PC-9 (cell line): ENCODE measurements around the gene PLIN1.

Experiments
- EZH2 ChIP-seq: fragments of 200-600 bp; sonication (generic); IDR thresholded peaks from 2 replicates; pipeline ENCODE4 v1.8.0; 2017; ENCODE audit warnings: antibody characterized with exemption, low read depth
- TF ChIP-seq, protein P1 (sequence below): fragments of 200-600 bp; sonication (generic); conservative IDR thresholded peaks from 2 replicates; pipeline ENCODE4 v1.6.1; 2017; ENCODE audit warnings: mixed run types, antibody characterized with exemption, mild to moderate bottlenecking, moderate library complexity

DNA sequence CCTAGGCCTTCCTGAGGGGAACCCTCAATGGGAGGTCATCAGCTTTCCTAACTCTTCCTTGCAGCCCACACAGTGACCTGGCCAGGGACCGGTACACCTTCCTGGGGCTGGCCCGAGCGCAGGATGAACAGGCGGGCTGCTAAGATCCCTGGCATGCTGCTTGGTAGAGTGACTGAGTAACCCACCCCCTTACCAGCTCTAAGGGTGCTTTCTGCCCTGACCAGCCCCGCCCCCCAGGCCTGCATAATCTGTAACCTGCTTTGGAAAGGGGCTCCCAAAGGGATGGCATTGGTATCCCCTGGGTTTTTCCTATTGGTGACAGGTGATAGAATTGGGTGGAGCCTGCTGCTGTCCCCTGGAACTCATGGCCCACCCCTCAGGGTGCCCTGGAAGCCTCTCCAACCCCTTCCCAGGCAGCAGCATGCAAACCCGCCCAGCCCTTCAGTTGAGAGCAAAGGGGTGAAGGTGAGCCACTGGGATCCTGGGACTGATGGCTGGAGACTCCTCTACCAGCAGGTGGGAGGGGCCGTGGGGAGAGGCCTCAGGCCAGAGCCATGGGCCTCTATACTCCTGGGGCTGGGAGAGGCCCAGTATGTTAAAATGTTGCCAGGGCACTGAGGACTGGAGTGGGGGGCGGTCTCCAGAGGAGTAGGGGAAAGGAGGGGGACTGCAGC, 12.8 kb downstream of the PLIN1 start:
- TF ChIP-seq, protein P1, sequence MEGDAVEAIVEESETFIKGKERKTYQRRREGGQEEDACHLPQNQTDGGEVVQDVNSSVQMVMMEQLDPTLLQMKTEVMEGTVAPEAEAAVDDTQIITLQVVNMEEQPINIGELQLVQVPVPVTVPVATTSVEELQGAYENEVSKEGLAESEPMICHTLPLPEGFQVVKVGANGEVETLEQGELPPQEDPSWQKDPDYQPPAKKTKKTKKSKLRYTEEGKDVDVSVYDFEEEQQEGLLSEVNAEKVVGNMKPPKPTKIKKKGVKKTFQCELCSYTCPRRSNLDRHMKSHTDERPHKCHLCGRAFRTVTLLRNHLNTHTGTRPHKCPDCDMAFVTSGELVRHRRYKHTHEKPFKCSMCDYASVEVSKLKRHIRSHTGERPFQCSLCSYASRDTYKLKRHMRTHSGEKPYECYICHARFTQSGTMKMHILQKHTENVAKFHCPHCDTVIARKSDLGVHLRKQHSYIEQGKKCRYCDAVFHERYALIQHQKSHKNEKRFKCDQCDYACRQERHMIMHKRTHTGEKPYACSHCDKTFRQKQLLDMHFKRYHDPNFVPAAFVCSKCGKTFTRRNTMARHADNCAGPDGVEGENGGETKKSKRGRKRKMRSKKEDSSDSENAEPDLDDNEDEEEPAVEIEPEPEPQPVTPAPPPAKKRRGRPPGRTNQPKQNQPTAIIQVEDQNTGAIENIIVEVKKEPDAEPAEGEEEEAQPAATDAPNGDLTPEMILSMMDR: no peak
- no peak for TF ChIP-seq EZH2
